RPMI8226 (cell line): ENCODE results near the gene CIDEC.

Source experiments
- DNase-seq: peaks from one replicate; pipeline ENCODE4 v3.0.0-alpha.2; 2015

The CIDEC gene

GRCh38 chr3:9843715-9844438, 36.2 kb downstream of the CIDEC start, which contains the start of gene RPUSD3:
TSS of gene RPUSD3 (minus strand) at chr3:9844008. CDS start at chr3:9843990, 18 bp downstream.
- peak; percentile 97 for DNase-seq

- no peak for DNase-seq
Observed at GRCh38 chr3:9841015-9841414, 39.0 kb downstream of the CIDEC start.

GRCh38 chr3:9838856-9839255, 41.2 kb downstream of the CIDEC start:
- no peak for DNase-seq

GRCh38 chr3:9837701-9838582, 42.1 kb downstream of the CIDEC start:
- DNase-seq = no peak

- no peak for DNase-seq
Observed at GRCh38 chr3:9834520-9835380, 45.3 kb downstream of the CIDEC start.

- DNase-seq = no peak
Observed at GRCh38 chr3:9833078-9833477, 47.0 kb downstream of the CIDEC start.

- no peak for DNase-seq
Observed at GRCh38 chr3:9831253-9831652, 48.8 kb downstream of the CIDEC start.

GRCh38 chr3:9828801-9829755, 51.0 kb downstream of the CIDEC start:
- no peak for DNase-seq

- DNase-seq = peak; percentile 61
Observed at GRCh38 chr3:9826815-9827573, 53.1 kb downstream of the CIDEC start.

GRCh38 chr3:9825451-9826040, 54.5 kb downstream of the CIDEC start:
- no peak for DNase-seq

- DNase-seq = peak; percentile 22
Observed at GRCh38 chr3:9820946-9821345, 59.1 kb downstream of the CIDEC start.

GRCh38 chr3:9820543-9820942, 59.5 kb downstream of the CIDEC start:
- DNase-seq = no peak

GRCh38 chr3:9818666-9819335, 61.3 kb downstream of the CIDEC start:
- DNase-seq = no peak

GRCh38 chr3:9817436-9817835, 62.6 kb downstream of the CIDEC start:
- DNase-seq = no peak
